Right renal cortex interstitium (tissue), 3 donors: ENCODE measurements around the gene UVRAG. TPM values are rescaled to one million over a fixed set of nuclear protein-coding genes. Genes with fewer than 3 reads are reported as not detected.
"Not testable (repeated sequence)": the region's sequence is repeated elsewhere in the genome, so short reads cannot be mapped to it uniquely, and the experiment has no call there.

Experiments used
- DNase-seq, 3 donors: peaks; one replicate each; pipeline ENCODE4 v3.0.0-alpha.2; 2013; ENCODE audit warnings: low read depth in 3 of 3, low spot score in 2 of 3
- polyA plus RNA-seq, 3 donors: library from polyadenylated mRNA; unstranded; fragments of 120-200 nt; gene quantifications; one replicate each; pipeline ENCODE4 v1.2.1, GENCODE V29; 2013; ENCODE audit not compliant: insufficient read length in 3 of 3

The UVRAG gene
- polyA plus RNA-seq, 3 donors: 16.4 to 19.5 (median 17.5) TPM

DNA sequence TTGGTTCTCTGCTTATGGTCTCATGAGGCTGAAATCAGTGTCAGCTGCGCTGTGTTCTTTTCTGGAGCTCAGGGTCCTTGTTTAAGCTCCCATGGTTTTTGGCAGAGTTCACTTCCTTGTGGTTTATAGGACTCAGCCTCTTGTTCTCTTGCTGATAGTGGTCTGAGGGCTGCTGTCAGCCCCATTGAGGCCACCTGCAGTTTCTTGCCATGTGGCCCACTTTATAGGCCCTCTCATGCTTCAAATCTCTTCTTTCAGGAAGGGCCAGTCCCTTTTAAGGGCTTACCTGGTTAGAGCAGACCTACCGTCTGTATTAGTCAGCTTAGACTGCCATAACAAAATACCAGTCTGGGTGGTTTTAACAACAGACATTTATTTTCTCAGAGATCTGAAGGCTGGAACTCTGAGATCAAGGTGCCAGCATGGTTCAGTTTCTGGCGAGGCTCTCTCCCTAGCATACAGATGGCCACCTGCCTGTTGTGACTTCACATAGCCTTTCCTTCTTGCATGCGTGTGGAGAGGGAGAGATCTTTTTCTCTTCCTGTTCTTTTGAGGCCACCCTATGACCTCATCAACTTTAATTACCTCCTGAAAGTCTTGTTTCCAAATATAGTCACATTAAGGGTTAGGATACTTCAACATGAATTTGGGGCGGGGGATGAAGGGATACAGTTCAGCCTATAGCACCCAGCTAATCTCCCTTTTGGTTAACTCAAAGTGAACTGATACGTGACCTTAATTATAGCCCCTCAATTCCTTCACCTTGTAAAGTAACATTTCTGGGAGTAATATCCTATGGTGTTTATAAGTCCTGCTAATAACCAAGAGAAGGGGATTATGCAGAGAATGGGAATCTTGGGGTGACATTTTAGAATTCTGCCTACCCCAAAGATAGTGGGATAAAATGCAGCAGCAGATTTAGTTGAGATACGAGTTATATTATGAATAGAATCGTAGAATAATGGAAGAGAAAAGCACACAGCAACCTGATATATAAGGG, 131.8 kb downstream of the UVRAG start:
- no peak for DNase-seq

- DNase-seq: no peak
Observed at GRCh38 chr11:75949023-75949672, 134.1 kb downstream of the UVRAG start.

DNA sequence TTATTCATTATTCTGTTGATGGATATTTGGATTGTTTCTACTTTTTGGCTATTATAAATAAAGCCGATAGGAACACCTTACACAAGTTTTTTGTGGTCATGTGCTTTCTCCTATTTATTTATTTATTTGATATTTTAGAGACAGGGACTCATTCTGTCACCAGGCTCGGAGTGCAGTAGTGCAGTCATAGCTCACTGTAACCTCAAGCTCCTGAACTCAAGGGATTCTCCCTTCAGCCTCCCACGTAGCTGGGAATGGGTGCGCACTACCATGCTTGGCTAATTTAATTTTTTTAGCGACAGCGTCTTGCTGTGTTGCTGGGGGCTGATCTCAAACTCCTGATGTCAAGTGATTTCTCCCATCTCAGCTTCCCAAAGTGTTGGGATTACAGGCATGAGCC, 135.1 kb downstream of the UVRAG start:
- no peak for DNase-seq

GRCh38 chr11:75954039-75954438, 139.0 kb downstream of the UVRAG start:
- no peak for DNase-seq

DNA sequence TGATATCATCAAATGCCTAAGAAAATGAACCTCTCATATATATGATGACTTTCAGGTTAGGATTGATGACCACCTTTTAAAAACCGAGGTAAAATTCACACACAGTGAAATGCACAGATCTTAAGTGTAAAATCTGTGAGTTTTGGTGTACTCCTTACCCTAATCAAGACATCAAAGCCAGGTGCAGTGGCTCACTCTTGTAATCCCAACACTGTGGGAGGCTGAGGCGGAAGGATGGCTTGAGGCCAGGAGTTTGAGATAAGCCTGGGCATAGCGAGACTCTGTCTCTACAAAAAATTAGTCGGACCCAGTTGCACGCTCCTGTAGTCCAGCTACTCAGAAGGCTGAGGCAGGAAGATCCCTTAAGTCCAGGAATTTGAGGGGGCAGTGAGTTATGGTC, 140.4 kb downstream of the UVRAG start:
- no peak for DNase-seq

DNA sequence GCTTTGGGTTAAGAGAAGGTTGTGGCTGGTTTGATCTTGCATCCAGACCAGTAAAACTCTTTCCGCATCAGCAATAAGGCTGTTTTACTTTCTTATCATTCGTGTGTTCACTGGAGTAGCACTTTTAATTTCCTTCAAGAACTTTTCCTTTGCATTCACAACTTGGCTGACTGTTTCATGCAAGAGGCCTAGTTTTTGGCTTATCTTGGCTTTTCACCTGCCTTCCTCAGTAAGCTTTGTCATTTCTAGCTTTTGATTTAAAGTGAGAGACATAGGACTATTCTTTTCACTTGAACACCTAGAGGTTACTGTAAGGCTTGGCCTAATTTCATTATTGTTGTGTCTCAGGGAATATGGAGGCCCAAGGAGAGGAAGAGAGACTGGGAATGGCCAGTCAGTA, 144.5 kb downstream of the UVRAG start:
- no peak for DNase-seq

- no peak for DNase-seq
Observed at GRCh38 chr11:75964071-75964470, 149.1 kb downstream of the UVRAG start.

GRCh38 chr11:75966537-75967287, 151.7 kb downstream of the UVRAG start:
- DNase-seq: no peak

DNA sequence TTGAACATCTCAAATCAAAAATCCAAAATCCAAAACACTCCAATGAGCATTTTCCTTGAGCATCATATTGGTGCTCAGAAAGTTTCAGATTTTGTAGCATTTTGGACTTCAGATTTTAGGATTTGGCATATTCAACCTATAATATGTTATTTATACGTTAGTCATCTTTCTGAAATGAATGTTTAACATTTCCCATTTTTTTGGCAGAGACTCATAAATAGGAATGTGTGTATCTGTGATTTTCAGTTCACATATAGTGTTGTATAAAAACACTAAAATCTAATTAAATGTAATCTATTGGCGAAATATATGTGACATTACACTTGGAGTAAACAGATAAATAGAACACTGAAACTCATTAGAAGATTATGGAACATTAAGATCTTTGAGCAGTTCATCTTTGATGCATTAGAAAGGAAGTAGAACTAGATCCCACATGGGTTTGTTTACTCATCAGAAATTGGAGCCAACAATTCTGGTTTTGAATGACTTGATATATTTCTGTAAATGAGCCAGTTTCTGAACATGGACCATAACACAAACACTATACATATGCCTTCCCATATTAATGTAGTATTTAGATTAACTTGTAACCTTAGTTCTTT, 153.1 kb downstream of the UVRAG start:
- DNase-seq: no peak

GRCh38 chr11:75969626-75970308, 154.8 kb downstream of the UVRAG start:
- no peak for DNase-seq

- not testable (repeated sequence) for DNase-seq
Observed at GRCh38 chr11:75973710-75974109, 158.7 kb downstream of the UVRAG start.

DNA sequence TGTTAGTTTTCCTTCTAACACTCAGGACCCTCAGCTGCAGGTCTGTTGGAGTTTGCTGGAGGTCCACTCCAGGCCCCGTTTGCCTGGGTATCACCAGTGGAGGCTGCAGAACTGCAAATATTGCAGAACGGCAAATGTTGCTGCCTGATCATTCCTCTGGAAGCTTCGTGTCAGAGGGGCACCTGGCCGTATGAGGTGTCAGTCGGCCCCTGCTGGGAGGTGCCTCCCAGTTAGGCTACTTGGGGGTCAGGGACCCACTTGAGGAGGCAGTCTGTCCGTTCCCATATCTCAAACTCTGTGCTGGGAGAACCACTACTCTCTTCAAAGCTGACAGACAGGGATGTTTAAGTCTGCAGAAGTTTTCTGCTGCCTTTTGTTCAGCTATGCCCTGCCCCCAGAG, 164.1 kb downstream of the UVRAG start:
- DNase-seq: not testable (repeated sequence)

GRCh38 chr11:75979479-75980027, 164.5 kb downstream of the UVRAG start:
- DNase-seq: not testable (repeated sequence)

GRCh38 chr11:75980031-75980430, 165.0 kb downstream of the UVRAG start:
- DNase-seq: no peak

DNA sequence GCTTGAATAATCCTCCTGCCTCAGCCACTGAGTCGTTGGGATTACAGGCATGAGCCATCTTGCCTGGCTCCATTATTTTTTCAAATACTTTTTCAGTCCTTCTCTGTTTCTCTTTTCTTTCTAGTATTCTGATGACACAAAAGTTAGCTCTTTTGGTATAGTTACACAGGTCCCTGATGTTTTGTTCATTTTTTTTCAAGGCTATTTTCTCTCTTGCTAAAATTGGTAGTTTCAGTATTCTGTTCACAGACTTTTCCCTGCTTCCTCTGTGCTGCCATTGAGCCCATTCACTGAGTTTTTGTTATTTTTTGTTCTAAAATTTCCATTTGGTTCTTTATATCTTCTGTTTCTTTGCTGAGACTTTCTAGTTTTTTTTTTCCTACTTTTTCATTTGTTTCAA, 166.5 kb downstream of the UVRAG start:
- DNase-seq: no peak

GRCh38 chr11:75982309-75982708, 167.3 kb downstream of the UVRAG start:
- no peak for DNase-seq

- DNase-seq: no peak
Observed at GRCh38 chr11:75986966-75987365, 172.0 kb downstream of the UVRAG start.

DNA sequence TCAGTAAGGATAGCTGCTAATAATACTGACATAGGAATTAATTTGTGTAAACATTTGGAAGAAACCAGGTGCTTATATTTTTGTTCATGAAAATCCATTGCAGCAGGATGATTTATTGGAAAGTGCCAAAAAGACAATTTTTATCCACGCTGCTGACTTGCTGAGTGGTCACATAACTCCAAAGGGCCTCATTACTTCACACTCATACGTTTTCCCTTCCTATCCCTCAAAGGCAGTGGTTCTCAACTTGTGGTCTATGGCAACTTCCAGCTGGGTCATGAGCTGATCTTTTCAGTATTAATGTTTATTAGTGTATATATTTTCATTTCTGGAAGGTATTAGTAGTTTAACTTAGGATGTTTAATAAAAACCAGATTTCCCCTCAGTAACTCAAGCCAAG, 178.1 kb downstream of the UVRAG start:
- no peak for DNase-seq

DNA sequence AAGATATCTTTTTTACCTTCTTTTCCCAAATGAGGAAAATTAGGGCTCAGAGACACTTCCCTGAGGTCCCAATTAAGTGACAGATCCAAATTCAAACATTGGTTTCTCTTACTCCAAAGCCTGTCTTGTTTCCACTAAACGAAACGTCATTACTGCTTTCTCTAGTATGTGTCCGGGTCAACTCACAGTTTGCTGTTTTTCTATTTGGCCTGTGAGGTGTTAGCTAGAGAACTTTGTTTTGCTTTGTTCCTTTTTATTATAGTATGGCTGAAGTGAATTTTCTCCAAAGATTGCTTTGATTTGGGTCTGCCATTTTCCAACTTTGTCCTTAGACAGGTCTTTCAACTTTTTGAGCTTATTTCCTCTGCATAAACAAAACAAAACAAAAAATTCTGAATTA, 179.6 kb downstream of the UVRAG start:
- no peak for DNase-seq
